Left lung (tissue), 10 donors: ENCODE measurements around the gene KCNG3. TPM values are rescaled to one million over a fixed set of nuclear protein-coding genes. Genes with fewer than 3 reads are reported as not detected.
A peak's percentile ranks its signal among the peaks of the same experiment; 100 is the strongest.

Source experiments
- ATAC-seq: fragments of 200-7000 bp; cut with Tn5 transposase; one replicate; pipeline ENCODE4 v1.9.1; 2020; ENCODE audit warnings: moderate library complexity
- DNase-seq, 4 donors: peaks; one replicate each; pipeline ENCODE4 v3.0.0-alpha.2; 2013 to 2020
- H3K27ac ChIP-seq, 2 donors: fragments of 200-600 bp; sonication (generic) in 1 of 2; one replicate each; pipeline versions ENCODE4 v1.5.0 to v1.8.0; 2020 to 2021
- H3K27me3 ChIP-seq, 2 donors: fragments of 200-600 bp; sonication (generic) in 1 of 2; one replicate each; pipeline versions ENCODE4 v1.5.0 to v1.8.0; 2020 to 2021
- H3K36me3 ChIP-seq, 2 donors: fragments of 200-600 bp; sonication (generic) in 1 of 2; one replicate each; pipeline versions ENCODE4 v1.5.0 to v1.8.0; 2020 to 2021
- H3K4me1 ChIP-seq, 2 donors: fragments of 200-600 bp; one replicate each; pipeline ENCODE4 v1.8.0; 2021
- H3K4me3 ChIP-seq, 2 donors: fragments of 200-600 bp; sonication (generic) in 1 of 2; one replicate each; pipeline versions ENCODE4 v1.5.0 to v1.8.0; 2020 to 2021; ENCODE audit warnings: mild to moderate bottlenecking in 1 of 2
- H3K9me3 ChIP-seq, 2 donors: fragments of 200-600 bp; sonication (generic) in 1 of 2; one replicate each; pipeline versions ENCODE4 v1.5.0 to v1.8.0; 2020 to 2021
- CTCF ChIP-seq, 2 donors: fragments of 200-600 bp; sonication (generic) in 1 of 2; IDR thresholded peaks; one replicate each; pipeline versions ENCODE4 v1.5.0 to v1.8.0; 2021; ENCODE audit warnings: antibody characterized with exemption in 2 of 2
- intact Hi-C, 2 donors: fragments of 100-400 bp; cut with DNase I; formaldehyde crosslinking; loops; one replicate each; pipeline versions ENCODE4 v1.11.2 to v1.14.2; 2022
- polyA plus RNA-seq, 6 donors: library from polyadenylated mRNA; unstranded; fragments of 120-200 nt; gene quantifications; one replicate each; pipeline ENCODE4 v1.2.1, GENCODE V29; 2013; ENCODE audit not compliant: insufficient read length in 6 of 6
- total RNA-seq, 2 donors: library from RNA; stranded (reverse); fragmentation: NEBNext Ultra II Directional; extraction: Animal tissue kit (Norgen Biotek cat#: 25700); gene quantifications; one replicate each; pipeline ENCODE4 v1.2.1, GENCODE V29; 2021
- donor health status: DM: no; HTN: yes; CAD: no.
- donor health status: DM: no; HTN: no; CAD: no.

Gene KCNG3
- total and polyA plus RNA-seq, 8 donors = 0.06 to 1.3 (median 0.10) TPM; not detected in 1

GRCh38 chr2:42421157-42421485 is 72.7 kb downstream of the KCNG3 start:
- Histone ChIP-seq H3K27ac (peak overlapping the region in 1 of 2 donors; percentile 35), H3K4me1 (no peaks in the 10 kb centered on the region), H3K9me3 (no peaks in the 10 kb centered on the region), H3K27me3 (peaks cover 0 to 9% of the 10 kb centered on the region in 2 donors), H3K4me3 (no peak overlapping the region), H3K36me3 (no peaks in the 10 kb centered on the region)
- no peak for DNase-seq
- no peak for ATAC-seq
- no peak for TF ChIP-seq CTCF (IDR thresholded peaks at IDR 0.05)
- intact Hi-C loops = no loop called here

- H3K27ac ChIP-seq = no peak overlapping the region
- no peaks in the 10 kb centered on the region for H3K27me3 ChIP-seq
- intact Hi-C loops = no loop called here
- H3K9me3 ChIP-seq = peaks cover 0 to 21% of the 10 kb centered on the region in 2 donors
- DNase-seq (no peak), ATAC-seq (no peak)
- H3K36me3 ChIP-seq = no peaks in the 10 kb centered on the region
- H3K4me1 ChIP-seq = no peaks in the 10 kb centered on the region
- no peak overlapping the region for H3K4me3 ChIP-seq
- no peak for TF ChIP-seq CTCF (IDR thresholded peaks at IDR 0.05)
Observed at GRCh38 chr2:42414648-42415047, 79.1 kb downstream of the KCNG3 start.

- ATAC-seq = no peak
- H3K36me3 ChIP-seq = no peaks in the 10 kb centered on the region
- no peaks in the 10 kb centered on the region for H3K4me1 ChIP-seq
- DNase-seq = no peak
- H3K27ac ChIP-seq = no peak overlapping the region
- intact Hi-C loops = no loop called here
- TF ChIP-seq CTCF (IDR thresholded peaks at IDR 0.05) = no peak
- H3K4me3 ChIP-seq = no peak overlapping the region
- peaks cover 0 to 21% of the 10 kb centered on the region in 2 donors for H3K9me3 ChIP-seq
- H3K27me3 ChIP-seq = no peaks in the 10 kb centered on the region
Observed at GRCh38 chr2:42414158-42414557, 79.6 kb downstream of the KCNG3 start.

- intact Hi-C loops = no loop called here
Observed at GRCh38 chr2:42410742-42411514, 82.9 kb downstream of the KCNG3 start.

GRCh38 chr2:42408009-42408408 is 85.8 kb downstream of the KCNG3 start:
- no peak for TF ChIP-seq CTCF (IDR thresholded peaks at IDR 0.05)
- no peak overlapping the region for H3K27ac ChIP-seq
- no peak overlapping the region for H3K4me3 ChIP-seq
- ATAC-seq = no peak
- no peaks in the 10 kb centered on the region for H3K9me3 ChIP-seq
- no peaks in the 10 kb centered on the region for H3K27me3 ChIP-seq
- DNase-seq = no peak
- H3K36me3 ChIP-seq = no peaks in the 10 kb centered on the region
- intact Hi-C loops = no loop called here
- no peaks in the 10 kb centered on the region for H3K4me1 ChIP-seq

More at GRCh38 chr2:42410742-42411514, 82.9 kb downstream of the KCNG3 start:
- no peak for TF ChIP-seq CTCF (IDR thresholded peaks at IDR 0.05)
- Histone ChIP-seq H3K9me3 (peaks cover 0 to 21% of the 10 kb centered on the region in 2 donors), H3K27ac (no peak overlapping the region), H3K36me3 (no peaks in the 10 kb centered on the region), H3K4me1 (no peaks in the 10 kb centered on the region), H3K4me3 (no peak overlapping the region), H3K27me3 (no peaks in the 10 kb centered on the region)
- ATAC-seq (no peak), DNase-seq (no peak)
